ENCODE measurements around the gene LRPAP1. TPM values are rescaled to one million over a fixed set of nuclear protein-coding genes. Genes with fewer than 3 reads are reported as not detected.
"Not testable (repeated sequence)": the region's sequence is repeated elsewhere in the genome, so short reads cannot be mapped to it uniquely, and the experiment has no call there.

Gene LRPAP1
- total RNA-seq, 1 donor from 2014 or later: 121 TPM

DNA sequence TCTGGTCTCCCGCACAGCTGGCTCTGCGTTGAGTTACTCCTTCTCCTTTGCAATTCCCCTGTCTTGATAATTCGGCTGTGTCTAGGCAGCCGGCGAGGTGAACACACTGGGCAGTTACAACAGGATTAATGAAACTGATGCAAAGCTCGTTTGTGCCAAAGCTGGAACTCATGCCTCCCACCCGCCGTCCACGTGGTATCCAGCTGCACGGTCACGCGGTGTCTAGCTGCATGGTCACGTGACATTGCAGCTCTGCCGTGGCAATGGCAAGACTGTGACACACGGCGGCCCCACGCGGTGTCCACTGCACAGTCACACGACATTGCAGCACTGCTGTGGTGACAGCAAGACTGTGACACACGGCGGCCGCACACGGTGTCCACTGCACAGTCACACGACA, 31.2 kb upstream of the LRPAP1 start:
- DNase-seq (ENCODE audit: low spot score in 2 of 2, unreplicated experiment in 2 of 2): no peak
- Mint-ChIP-seq H3K9me3 (no peaks in the 10 kb centered on the region), H3K4me1 (peaks cover 2% of the 10 kb centered on the region), H3K27ac (no peak overlapping the region), H3K4me3 (no peak overlapping the region), H3K27me3 (ENCODE audit: low read depth) (peaks cover 11% of the 10 kb centered on the region), H3K36me3 (no peaks in the 10 kb centered on the region)
- TF ChIP-seq, protein P1, sequence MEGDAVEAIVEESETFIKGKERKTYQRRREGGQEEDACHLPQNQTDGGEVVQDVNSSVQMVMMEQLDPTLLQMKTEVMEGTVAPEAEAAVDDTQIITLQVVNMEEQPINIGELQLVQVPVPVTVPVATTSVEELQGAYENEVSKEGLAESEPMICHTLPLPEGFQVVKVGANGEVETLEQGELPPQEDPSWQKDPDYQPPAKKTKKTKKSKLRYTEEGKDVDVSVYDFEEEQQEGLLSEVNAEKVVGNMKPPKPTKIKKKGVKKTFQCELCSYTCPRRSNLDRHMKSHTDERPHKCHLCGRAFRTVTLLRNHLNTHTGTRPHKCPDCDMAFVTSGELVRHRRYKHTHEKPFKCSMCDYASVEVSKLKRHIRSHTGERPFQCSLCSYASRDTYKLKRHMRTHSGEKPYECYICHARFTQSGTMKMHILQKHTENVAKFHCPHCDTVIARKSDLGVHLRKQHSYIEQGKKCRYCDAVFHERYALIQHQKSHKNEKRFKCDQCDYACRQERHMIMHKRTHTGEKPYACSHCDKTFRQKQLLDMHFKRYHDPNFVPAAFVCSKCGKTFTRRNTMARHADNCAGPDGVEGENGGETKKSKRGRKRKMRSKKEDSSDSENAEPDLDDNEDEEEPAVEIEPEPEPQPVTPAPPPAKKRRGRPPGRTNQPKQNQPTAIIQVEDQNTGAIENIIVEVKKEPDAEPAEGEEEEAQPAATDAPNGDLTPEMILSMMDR (IDR thresholded peaks at IDR 0.05; ENCODE audit: unreplicated experiment): no peak

DNA sequence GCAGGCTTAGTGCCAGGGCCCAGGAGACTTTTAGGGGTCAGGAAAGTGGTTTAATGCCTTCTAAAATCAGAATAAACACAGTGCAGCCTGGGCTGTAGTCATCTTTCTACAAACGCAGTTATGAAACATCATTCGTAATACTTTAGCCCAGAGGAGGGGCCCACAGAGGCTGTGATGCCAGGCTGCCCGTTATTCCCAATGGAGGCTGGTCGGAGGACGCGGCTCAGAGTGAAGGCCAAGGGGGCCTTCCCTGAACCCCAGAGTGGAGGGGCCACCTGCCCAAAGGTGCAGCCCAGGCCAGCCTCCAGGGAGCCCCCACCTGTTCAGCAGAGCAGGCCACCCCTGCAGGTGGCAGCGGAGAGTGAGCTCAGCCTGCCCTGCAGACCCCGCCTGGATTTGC, 29.9 kb upstream of the LRPAP1 start:
- not testable (repeated sequence) for H3K9me3 Mint-ChIP-seq, H3K4me1 Mint-ChIP-seq, H3K4me3 Mint-ChIP-seq, H3K27ac Mint-ChIP-seq, H3K36me3 Mint-ChIP-seq
- DNase-seq (ENCODE audit: low spot score in 2 of 2, unreplicated experiment in 2 of 2): peak in 1 of 2 experiments; percentile 14
- peaks cover 14% of the 10 kb centered on the region for H3K27me3 Mint-ChIP-seq (ENCODE audit: low read depth)

DNA sequence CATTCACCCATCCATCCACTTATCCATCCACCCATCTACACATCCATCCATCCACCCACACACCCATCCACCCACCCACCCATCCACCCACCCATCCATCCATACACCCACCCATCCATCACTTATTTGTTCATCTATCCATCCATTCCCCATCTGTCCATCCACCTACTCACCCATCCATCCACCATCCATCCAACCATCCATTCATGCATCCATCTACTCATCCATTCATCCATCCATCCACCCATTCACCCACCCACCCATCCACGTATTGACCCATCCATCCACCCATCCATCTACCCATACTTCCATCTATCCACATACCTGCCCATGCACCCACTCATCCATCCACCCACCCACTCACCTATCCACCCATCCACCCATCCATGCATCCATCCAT, 28.2 kb upstream of the LRPAP1 start:
- DNase-seq (ENCODE audit: low spot score in 2 of 2, unreplicated experiment in 2 of 2); H3K4me3 Mint-ChIP-seq; H3K9me3 Mint-ChIP-seq; H3K27ac Mint-ChIP-seq; H3K4me1 Mint-ChIP-seq; H3K36me3 Mint-ChIP-seq: not testable (repeated sequence)
- H3K27me3 Mint-ChIP-seq (ENCODE audit: low read depth): peaks cover 18% of the 10 kb centered on the region

DNA sequence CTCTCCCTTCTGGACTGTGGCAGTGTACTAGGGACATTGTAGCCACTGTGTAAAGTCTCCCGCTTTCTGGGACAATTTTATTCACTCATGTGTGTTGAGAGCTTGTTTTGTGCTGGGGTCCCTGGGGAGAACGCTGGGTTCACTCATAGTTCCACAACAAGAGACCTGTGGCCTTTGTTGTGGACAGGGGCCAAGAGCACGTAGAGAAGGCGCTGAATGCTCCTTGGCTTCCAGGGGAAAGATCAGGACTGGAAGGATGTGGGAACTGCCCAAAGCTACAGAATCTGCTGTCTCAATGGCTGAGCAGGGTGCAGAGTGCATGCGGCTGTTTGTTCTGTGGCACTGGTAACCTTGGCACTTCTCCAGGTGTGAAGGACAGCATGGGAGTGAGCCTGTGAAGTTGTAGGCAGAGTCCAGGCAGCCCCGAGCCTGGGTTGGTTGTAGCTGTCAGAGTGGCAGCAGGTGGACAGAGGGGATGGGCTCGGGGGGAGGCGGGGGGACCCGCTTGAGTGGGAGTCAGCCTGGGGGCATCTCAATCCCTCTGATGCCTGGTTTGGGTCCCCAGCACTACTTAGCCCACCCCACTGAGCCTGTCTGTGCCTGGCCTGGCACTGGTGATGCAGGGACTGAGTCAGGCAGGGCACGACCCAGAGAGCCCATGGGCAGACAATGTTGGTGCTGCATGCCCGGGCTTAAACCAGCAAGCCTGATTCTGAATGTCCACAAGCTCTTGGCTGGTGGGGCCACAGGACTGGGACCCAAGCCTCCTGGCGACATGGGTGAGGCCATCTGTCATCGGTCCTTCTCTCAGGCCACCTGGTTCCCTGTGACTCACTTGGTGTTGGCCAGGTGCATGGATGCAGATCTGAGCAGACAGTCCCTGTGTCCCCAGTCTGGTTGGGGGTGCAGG, 27.4 kb upstream of the LRPAP1 start:
- not testable (repeated sequence) for H3K9me3 Mint-ChIP-seq, H3K36me3 Mint-ChIP-seq, H3K27ac Mint-ChIP-seq

DNA sequence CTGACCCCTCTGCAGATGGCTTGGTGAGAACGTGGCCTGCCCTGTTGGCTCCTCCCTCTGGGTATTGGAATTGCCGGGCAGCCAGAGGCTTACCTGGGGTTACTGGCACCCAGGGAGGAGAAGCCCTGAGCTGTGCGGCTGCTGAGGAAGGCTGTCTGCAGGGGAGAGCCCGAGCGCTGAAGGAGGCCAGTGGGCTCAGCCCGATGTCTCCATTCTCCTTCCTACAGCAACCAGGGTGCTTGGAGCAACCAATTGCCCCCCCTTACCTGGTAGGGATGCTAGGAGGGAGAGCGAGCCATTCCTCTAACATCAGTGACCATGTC, 26.3 kb upstream of the LRPAP1 start:
- not testable (repeated sequence) for H3K4me1 Mint-ChIP-seq, H3K27ac Mint-ChIP-seq, H3K36me3 Mint-ChIP-seq, H3K9me3 Mint-ChIP-seq, H3K4me3 Mint-ChIP-seq
- peaks cover 18% of the 10 kb centered on the region for H3K27me3 Mint-ChIP-seq (ENCODE audit: low read depth)
- peak in 1 of 2 experiments; percentile 29 for DNase-seq (ENCODE audit: low spot score in 2 of 2, unreplicated experiment in 2 of 2)

More for the DNA sequence above, 27.4 kb upstream of the LRPAP1 start:
- not testable (repeated sequence) for H3K4me3 Mint-ChIP-seq, H3K4me1 Mint-ChIP-seq
- peak in 1 of 2 experiments; percentile 26 for DNase-seq (ENCODE audit: low spot score in 2 of 2, unreplicated experiment in 2 of 2)
- H3K27me3 Mint-ChIP-seq (ENCODE audit: low read depth): peaks cover 18% of the 10 kb centered on the region

DNA sequence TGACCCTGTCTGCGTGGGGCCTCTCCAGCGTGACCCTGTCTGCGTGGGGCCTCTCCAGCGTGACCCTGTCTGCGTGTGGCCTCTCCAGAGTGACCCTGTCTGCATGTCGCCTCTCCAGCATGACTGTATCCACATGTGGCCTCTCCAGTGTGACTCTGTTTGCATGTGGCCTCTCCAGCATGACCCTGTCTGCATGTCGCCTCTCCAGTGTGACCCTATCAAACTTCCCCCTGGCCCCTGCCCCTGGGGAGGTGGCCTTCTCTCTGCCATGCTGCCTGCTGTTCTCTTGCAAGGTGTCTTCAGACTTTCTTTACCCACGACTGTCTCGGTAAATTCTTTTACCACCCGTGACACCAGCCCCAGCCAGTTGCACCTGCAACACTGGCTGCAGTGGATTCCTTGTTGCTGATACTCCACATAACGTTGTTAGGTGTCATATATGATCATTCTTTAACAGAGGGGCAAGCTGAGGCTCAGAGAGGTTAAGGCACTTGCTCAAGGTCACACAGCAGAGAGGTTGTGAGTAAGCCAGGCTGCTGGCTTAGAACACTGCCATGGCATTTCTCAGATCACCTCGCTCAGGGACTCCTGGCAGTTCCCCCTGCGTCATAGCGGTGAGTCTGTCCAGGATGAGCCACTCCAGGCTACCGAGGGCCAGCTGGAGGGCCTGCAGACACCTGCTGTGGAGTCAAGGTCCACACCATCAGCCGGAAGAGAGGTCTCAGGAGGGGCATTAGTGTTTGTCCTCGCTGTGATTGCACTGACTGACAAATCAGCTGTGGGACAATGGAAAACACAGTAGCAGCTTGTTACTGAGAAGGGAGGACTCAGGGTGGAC, 25.7 kb upstream of the LRPAP1 start:
- not testable (repeated sequence) for H3K4me3 Mint-ChIP-seq, H3K36me3 Mint-ChIP-seq, H3K27ac Mint-ChIP-seq, H3K4me1 Mint-ChIP-seq, H3K9me3 Mint-ChIP-seq
- DNase-seq (ENCODE audit: low spot score in 2 of 2, unreplicated experiment in 2 of 2): peak in 1 of 2 experiments; percentile 20
- H3K27me3 Mint-ChIP-seq (ENCODE audit: low read depth): peaks cover 18% of the 10 kb centered on the region

DNA sequence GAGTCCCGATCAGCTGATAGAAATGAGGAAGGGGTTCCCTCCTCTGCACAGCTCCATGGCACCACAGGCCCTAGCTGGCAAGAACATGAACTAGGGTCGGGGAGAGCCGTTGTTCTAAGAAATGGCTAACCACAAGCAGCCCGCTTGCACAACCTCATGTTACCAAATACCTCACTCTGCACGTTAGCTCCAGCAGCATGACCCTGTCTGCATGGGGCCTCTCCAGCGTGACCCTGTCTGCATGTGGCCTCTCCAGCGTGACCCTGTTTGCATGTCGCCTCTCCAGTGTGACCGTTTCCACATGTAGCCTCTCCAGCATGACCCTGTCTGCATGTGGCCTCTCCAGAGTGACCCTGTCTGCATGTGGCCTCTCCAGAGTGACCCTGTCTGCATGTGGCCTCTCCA, 24.9 kb upstream of the LRPAP1 start:
- not testable (repeated sequence) for H3K4me1 Mint-ChIP-seq, H3K9me3 Mint-ChIP-seq, H3K4me3 Mint-ChIP-seq, H3K36me3 Mint-ChIP-seq, H3K27ac Mint-ChIP-seq
- H3K27me3 Mint-ChIP-seq (ENCODE audit: low read depth): peaks cover 18% of the 10 kb centered on the region
- peak in 1 of 2 experiments; percentile 9 for DNase-seq (ENCODE audit: low spot score in 2 of 2, unreplicated experiment in 2 of 2)

DNA sequence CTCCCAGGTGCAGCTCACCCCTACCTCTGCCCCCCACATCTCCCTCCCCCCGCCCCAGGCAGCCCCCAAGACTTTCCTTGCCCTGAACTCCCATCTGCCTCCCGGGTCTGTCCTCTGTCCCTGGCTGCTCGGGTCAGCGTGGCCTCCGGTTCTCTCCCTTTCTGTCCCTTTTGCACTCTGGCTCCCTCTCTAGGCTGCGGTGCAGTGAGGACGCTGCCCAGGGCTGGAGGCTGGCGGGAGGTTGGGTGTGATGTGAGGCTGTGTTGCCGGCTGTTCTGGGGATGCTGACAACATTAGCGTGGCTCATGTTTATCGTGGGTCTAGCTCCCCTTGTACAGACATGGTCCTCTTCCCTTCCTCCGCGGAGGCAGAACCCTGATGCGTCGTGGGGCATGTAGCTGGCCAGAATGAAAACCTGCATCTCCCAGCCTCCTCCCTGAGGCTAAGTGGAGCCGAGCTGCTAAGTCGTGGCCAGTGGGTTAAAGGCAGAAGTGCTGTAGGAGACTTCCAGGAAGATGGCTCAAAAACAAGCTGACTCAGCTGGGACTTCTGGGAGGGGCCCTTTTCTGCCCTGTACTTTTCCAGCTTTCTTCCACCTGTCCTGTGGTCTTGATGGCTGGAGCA, 24.1 kb upstream of the LRPAP1 start:
- DNase-seq (ENCODE audit: low spot score in 2 of 2, unreplicated experiment in 2 of 2): peak in 1 of 2 experiments; percentile 27
- peaks cover 18% of the 10 kb centered on the region for H3K27me3 Mint-ChIP-seq (ENCODE audit: low read depth)
- not testable (repeated sequence) for H3K36me3 Mint-ChIP-seq, H3K4me1 Mint-ChIP-seq, H3K9me3 Mint-ChIP-seq, H3K4me3 Mint-ChIP-seq, H3K27ac Mint-ChIP-seq

DNA sequence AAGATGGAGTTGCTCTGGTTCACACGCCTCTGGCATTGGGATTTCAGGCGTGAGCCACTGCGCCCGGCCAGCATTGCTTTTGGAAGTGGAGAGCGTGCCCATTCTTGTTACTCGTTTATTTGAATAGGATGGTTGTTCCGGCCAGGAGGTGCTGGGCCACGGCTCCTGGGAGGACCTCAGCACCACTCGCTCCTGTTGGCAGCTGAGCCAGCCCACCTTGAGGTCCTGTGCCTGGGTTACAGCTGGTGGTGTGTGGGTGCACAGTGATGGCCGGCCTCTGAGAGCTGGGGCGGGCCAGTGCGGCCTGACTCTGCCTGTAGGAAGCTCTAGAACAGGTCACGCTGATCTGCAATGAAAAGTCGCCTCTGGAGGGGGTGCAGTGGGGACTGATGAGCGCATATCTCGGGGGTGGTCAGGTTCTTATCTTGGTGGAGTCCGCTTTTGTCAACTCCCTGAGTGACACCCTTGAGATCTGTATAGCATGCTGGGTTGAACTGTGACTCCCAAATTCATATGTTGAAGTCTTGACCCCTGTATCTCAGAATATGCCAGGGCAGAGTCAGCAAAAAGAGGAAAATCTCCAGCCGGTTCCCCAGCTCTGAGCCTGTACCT, 23.3 kb upstream of the LRPAP1 start:
- H3K27ac Mint-ChIP-seq, H3K9me3 Mint-ChIP-seq, H3K4me3 Mint-ChIP-seq, H3K4me1 Mint-ChIP-seq, H3K36me3 Mint-ChIP-seq: not testable (repeated sequence)
- H3K27me3 Mint-ChIP-seq (ENCODE audit: low read depth): peaks cover 18% of the 10 kb centered on the region
- peak in 1 of 2 experiments; percentile 36 for DNase-seq (ENCODE audit: low spot score in 2 of 2, unreplicated experiment in 2 of 2)

DNA sequence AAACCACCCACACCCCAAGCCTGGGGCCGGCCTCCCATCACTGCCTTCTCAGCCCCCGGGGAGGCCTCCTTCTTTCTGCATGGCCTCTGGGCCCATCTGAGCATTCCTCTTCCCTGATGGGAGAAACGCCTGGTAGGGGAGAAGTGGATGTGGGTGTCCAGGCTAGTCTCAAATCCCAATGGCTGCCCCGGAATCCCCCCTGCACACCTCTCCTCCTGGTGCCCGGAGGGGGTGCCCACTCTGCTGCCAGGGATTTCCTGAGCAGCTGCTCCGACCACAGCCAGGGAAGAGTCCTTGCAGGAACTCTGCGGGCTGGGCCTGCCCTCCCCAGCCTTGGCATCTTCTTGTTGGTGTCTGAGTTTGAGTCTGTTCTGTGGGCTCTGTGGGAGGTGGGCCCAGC, 19.1 kb upstream of the LRPAP1 start:
- H3K36me3 Mint-ChIP-seq; DNase-seq (ENCODE audit: low spot score in 2 of 2, unreplicated experiment in 2 of 2); H3K9me3 Mint-ChIP-seq; H3K27ac Mint-ChIP-seq; H3K4me1 Mint-ChIP-seq; H3K4me3 Mint-ChIP-seq: not testable (repeated sequence)
- H3K27me3 Mint-ChIP-seq (ENCODE audit: low read depth): peaks cover 11% of the 10 kb centered on the region

DNA sequence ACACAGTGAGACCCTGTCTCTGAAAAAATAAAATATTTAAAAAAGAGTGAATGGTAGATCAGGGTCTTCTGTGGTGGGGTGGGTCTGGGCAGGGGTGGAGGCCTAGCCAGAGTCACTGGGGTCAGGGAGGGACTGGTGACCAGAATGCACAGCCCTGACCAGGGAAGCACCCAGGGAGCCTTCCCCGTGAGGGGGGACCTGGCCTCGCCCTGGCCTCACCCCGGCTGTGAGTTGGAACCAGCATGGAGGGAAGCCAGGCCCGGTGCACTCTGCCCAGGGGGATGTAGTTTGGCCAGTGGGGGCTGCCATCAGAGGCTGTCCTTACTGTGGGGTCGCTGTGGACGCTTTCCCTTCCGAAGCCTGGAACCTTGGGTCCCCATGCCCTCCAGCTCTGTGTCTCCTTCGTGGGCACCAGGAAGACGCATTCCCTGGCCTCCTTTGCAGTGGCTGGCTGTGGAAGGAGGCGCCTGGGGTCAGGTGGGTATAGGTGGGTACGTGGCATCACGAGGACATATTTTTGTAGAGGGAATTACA, 18.6 kb upstream of the LRPAP1 start:
- not testable (repeated sequence) for H3K4me1 Mint-ChIP-seq; DNase-seq (ENCODE audit: low spot score in 2 of 2, unreplicated experiment in 2 of 2); H3K9me3 Mint-ChIP-seq; H3K27me3 Mint-ChIP-seq (ENCODE audit: low read depth); H3K4me3 Mint-ChIP-seq; H3K27ac Mint-ChIP-seq; H3K36me3 Mint-ChIP-seq

DNA sequence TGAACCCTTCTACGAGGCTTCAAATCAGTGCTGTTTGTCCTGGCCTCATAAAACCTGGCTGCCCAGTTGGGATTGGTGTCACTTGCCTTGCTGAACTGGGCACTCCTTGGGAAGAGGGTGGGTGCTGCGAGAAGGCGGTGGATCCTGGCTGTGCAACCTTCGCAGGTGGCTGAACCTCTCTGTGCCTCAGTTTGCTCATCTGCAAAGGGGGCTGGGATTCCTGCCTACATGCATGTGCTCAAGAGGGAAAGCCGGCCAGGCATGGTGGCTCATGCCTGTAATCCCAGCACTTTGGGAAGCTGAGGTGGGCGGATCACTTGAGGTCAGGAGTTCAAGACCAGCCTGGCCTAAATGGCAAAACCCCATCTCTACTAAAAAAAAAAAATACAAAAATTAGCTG, 17.8 kb upstream of the LRPAP1 start:
- H3K9me3 Mint-ChIP-seq; H3K4me3 Mint-ChIP-seq; H3K27ac Mint-ChIP-seq; H3K36me3 Mint-ChIP-seq; H3K4me1 Mint-ChIP-seq; DNase-seq (ENCODE audit: low spot score in 2 of 2, unreplicated experiment in 2 of 2): not testable (repeated sequence)
- H3K27me3 Mint-ChIP-seq (ENCODE audit: low read depth): peaks cover 11% of the 10 kb centered on the region

Data from mesothelial cell of epicardium (in vitro differentiated cells).